ENCODE measurements around the gene NAA15.
A peak's percentile ranks its signal among the peaks of the same experiment; 100 is the strongest.
"Not testable (repeated sequence)": the region's sequence is repeated elsewhere in the genome, so short reads cannot be mapped to it uniquely, and the experiment has no call there.

The NAA15 gene

GRCh38 chr4:139410312-139410711, 109.0 kb downstream of the NAA15 start:
- Histone ChIP-seq H4K20me1 (ENCODE audit: control insufficient read depth, insufficient read depth, low read depth, low read length) (no peaks in the 10 kb centered on the region), H3K4me1 (ENCODE audit: control insufficient read depth, low read length) (no peaks in the 10 kb centered on the region), H3K27ac (ENCODE audit: low read depth, low read length) (no peak overlapping the region), H3K4me3 (ENCODE audit: low read length) (no peak overlapping the region), H3K36me3 (ENCODE audit: control insufficient read depth, low read length) (no peaks in the 10 kb centered on the region), H3K27me3 (ENCODE audit: control insufficient read depth, low read length) (no peaks in the 10 kb centered on the region), H3K9me2 (replicated peaks; ENCODE audit: control insufficient read depth, low read length) (no peaks in the 10 kb centered on the region), H3K4me2 (ENCODE audit: low read length) (no peak overlapping the region), H3K9me3 (ENCODE audit: control insufficient read depth, insufficient read depth, low read length) (no peaks in the 10 kb centered on the region), H3F3A (ENCODE audit: control insufficient read depth, insufficient read depth) (0 out of 2 replicates have a peak, but pooled peaks cover 2% of the 10 kb centered on the region), H3K79me2 (ENCODE audit: control insufficient read depth, low read length) (no peaks in the 10 kb centered on the region)
- no peak for TF ChIP-seq EZH2phosphoT487 (IDR thresholded peaks at IDR 0.05; ENCODE audit: borderline replicate concordance, low read length)
- TF ChIP-seq CTCF (IDR thresholded peaks at IDR 0.05; ENCODE audit: low read depth, low read length, poor library complexity, severe bottlenecking) = no peak

GRCh38 chr4:139414671-139415210, 113.4 kb downstream of the NAA15 start:
- H3K9me2 ChIP-seq (replicated peaks; ENCODE audit: control insufficient read depth, low read length); H3F3A ChIP-seq (ENCODE audit: control insufficient read depth, insufficient read depth); H3K79me2 ChIP-seq (ENCODE audit: control insufficient read depth, low read length); H3K4me3 ChIP-seq (ENCODE audit: low read length); H3K27me3 ChIP-seq (ENCODE audit: control insufficient read depth, low read length); H3K4me2 ChIP-seq (ENCODE audit: low read length); H4K20me1 ChIP-seq (ENCODE audit: control insufficient read depth, insufficient read depth, low read depth, low read length); H3K36me3 ChIP-seq (ENCODE audit: control insufficient read depth, low read length); H3K9me3 ChIP-seq (ENCODE audit: control insufficient read depth, insufficient read depth, low read length); H3K27ac ChIP-seq (ENCODE audit: low read depth, low read length): not testable (repeated sequence)
- H3K4me1 ChIP-seq (ENCODE audit: control insufficient read depth, low read length) = peaks cover 14% of the 10 kb centered on the region

GRCh38 chr4:139416073-139416673, 114.9 kb downstream of the NAA15 start:
- Histone ChIP-seq H3K36me3 (ENCODE audit: control insufficient read depth, low read length) (no peaks in the 10 kb centered on the region), H3K27me3 (ENCODE audit: control insufficient read depth, low read length) (no peaks in the 10 kb centered on the region), H3K9me2 (replicated peaks; ENCODE audit: control insufficient read depth, low read length) (no peaks in the 10 kb centered on the region), H3K4me2 (ENCODE audit: low read length) (no peak overlapping the region), H3F3A (ENCODE audit: control insufficient read depth, insufficient read depth) (no peaks in the 10 kb centered on the region), H3K79me2 (ENCODE audit: control insufficient read depth, low read length) (no peaks in the 10 kb centered on the region), H3K4me3 (ENCODE audit: low read length) (no peak overlapping the region), H3K27ac (ENCODE audit: low read depth, low read length) (no peak overlapping the region), H4K20me1 (ENCODE audit: control insufficient read depth, insufficient read depth, low read depth, low read length) (no peaks in the 10 kb centered on the region), H3K9me3 (ENCODE audit: control insufficient read depth, insufficient read depth, low read length) (no peaks in the 10 kb centered on the region), H3K4me1 (ENCODE audit: control insufficient read depth, low read length) (peaks cover 16% of the 10 kb centered on the region)
- TF ChIP-seq CTCF (IDR thresholded peaks at IDR 0.05; ENCODE audit: low read depth, low read length, poor library complexity, severe bottlenecking) = peak; percentile 56
- TF ChIP-seq EZH2phosphoT487 (IDR thresholded peaks at IDR 0.05; ENCODE audit: borderline replicate concordance, low read length) = no peak

- H3K9me2 ChIP-seq (replicated peaks; ENCODE audit: control insufficient read depth, low read length) = no peaks in the 10 kb centered on the region
- H4K20me1 ChIP-seq (ENCODE audit: control insufficient read depth, insufficient read depth, low read depth, low read length) = no peaks in the 10 kb centered on the region
- H3K4me2 ChIP-seq (ENCODE audit: low read length) = peak overlapping the region; percentile 38
- H3K36me3 ChIP-seq (ENCODE audit: control insufficient read depth, low read length) = no peaks in the 10 kb centered on the region
- H3K4me3 ChIP-seq (ENCODE audit: low read length) = no peak overlapping the region
- H3F3A ChIP-seq (ENCODE audit: control insufficient read depth, insufficient read depth) = no peaks in the 10 kb centered on the region
- no peak overlapping the region for H3K27ac ChIP-seq (ENCODE audit: low read depth, low read length)
- peaks cover 16% of the 10 kb centered on the region for H3K4me1 ChIP-seq (ENCODE audit: control insufficient read depth, low read length)
- no peak for TF ChIP-seq CTCF (IDR thresholded peaks at IDR 0.05; ENCODE audit: low read depth, low read length, poor library complexity, severe bottlenecking)
- TF ChIP-seq EZH2phosphoT487 (IDR thresholded peaks at IDR 0.05; ENCODE audit: borderline replicate concordance, low read length) = no peak
- H3K9me3 ChIP-seq (ENCODE audit: control insufficient read depth, insufficient read depth, low read length) = peaks cover 3% of the 10 kb centered on the region; the same call in 1 of the 2 replicates
- H3K79me2 ChIP-seq (ENCODE audit: control insufficient read depth, low read length) = no peaks in the 10 kb centered on the region
- no peaks in the 10 kb centered on the region for H3K27me3 ChIP-seq (ENCODE audit: control insufficient read depth, low read length)
Observed at GRCh38 chr4:139419388-139419914, 118.1 kb downstream of the NAA15 start.
